ENCODE measurements around the gene MTO1. TPM values are rescaled to one million over a fixed set of nuclear protein-coding genes. Genes with fewer than 3 reads are reported as not detected.
"Not testable (repeated sequence)": the region's sequence is repeated elsewhere in the genome, so short reads cannot be mapped to it uniquely, and the experiment has no call there.

MTO1 gene
- total RNA-seq, 2 donors from 2014 or later: 16.1 to 22.6 TPM

DNA sequence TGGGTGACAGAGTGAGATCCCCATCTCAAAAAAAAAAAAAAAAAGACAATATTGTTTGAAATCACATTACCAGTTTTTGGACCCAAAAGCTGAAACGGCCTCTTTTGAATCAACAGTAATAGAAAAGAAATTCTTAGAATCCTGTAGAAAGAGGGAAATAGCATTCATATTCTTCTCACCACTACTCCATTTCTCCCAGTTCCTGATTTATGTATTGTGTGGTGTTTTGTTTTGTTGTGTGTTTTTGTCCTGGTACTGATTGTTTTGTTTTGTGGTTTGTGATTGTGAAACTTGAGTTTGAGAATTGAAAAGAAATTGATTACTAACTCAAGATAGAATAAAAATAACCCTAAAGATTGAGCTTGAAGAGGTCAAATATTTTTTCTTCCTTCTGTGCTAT is 85.5 kb downstream of the MTO1 start:
- Histone ChIP-seq H3K27ac (no peak overlapping the region), H3K9me3 (no peaks in the 10 kb centered on the region), H3K4me3 (no peak overlapping the region), H3K36me3 (no peaks in the 10 kb centered on the region), H3K27me3 (no peaks in the 10 kb centered on the region), H3K4me1 (no peaks in the 10 kb centered on the region)
- TF ChIP-seq CTCF (IDR thresholded peaks at IDR 0.05): no peak
- no peak for DNase-seq (ENCODE audit: low spot score)

- Histone ChIP-seq H3K9me3 (no peaks in the 10 kb centered on the region), H3K4me3 (no peak overlapping the region), H3K4me1 (no peaks in the 10 kb centered on the region), H3K27ac (no peak overlapping the region), H3K27me3 (no peaks in the 10 kb centered on the region), H3K36me3 (no peaks in the 10 kb centered on the region)
- no peak for DNase-seq (ENCODE audit: low spot score)
- TF ChIP-seq CTCF (IDR thresholded peaks at IDR 0.05): no peak
Measured at GRCh38 chr6:73548458-73549446, 87.2 kb downstream of the MTO1 start.

DNA sequence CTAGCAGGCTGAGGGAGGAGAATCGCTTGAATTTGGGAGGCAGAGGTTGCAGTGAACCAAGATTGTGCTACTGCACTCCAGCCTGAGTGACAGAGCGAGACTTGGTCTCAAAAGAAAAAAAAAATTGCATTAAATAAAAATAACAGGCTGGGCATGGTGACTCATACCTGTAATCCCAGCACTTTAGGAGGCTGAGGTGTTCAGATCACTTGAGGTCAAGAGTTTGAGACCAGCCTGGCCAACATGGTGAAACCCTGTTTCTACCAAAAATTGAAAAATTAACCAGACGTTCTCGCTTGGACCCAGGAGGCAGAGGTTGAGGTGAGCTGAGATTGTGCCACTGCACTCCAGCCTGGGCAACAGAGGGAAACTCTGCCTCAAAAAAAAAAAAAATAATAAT is 89.6 kb downstream of the MTO1 start:
- not testable (repeated sequence) for H3K36me3 ChIP-seq; H3K27me3 ChIP-seq; H3K4me3 ChIP-seq; H3K4me1 ChIP-seq; DNase-seq (ENCODE audit: low spot score); H3K27ac ChIP-seq; H3K9me3 ChIP-seq

GRCh38 chr6:73555380-73555949 is 93.9 kb downstream of the MTO1 start:
- not testable (repeated sequence) for H3K4me1 ChIP-seq; H3K27me3 ChIP-seq; H3K9me3 ChIP-seq; H3K36me3 ChIP-seq; H3K4me3 ChIP-seq; H3K27ac ChIP-seq; DNase-seq (ENCODE audit: low spot score)

DNA sequence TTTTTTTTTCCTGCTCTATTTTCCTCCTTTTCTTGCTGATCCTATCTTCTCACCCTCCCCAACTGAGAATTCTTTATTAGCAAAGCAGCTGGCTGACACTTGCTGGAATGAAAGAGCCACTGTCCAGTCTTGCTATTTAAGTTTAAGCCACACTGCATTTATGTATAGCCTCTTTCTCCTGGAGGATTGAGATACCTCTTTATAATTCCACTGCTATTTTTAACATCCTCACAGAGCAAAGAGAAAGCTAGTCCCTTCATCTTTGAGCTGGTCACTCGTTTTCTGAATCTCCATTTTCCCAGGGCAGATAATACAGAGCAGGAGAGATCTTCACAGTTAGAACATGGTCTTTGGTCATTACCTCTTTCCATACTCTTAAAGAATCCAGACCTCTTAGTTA is 95.3 kb downstream of the MTO1 start:
- Histone ChIP-seq H3K27me3 (no peaks in the 10 kb centered on the region), H3K4me1 (no peaks in the 10 kb centered on the region), H3K9me3 (no peaks in the 10 kb centered on the region), H3K27ac (no peak overlapping the region), H3K4me3 (no peak overlapping the region), H3K36me3 (no peaks in the 10 kb centered on the region)
- no peak for DNase-seq (ENCODE audit: low spot score)
- no peak for TF ChIP-seq CTCF (IDR thresholded peaks at IDR 0.05)

Other genes with a start within 250 kb of the MTO1 start
- gene KHDC1L, start 236.2 kb upstream of the MTO1 start, total RNA-seq: not detected
- 1 to 10 TPM; 1.8 to 4.8 TPM for gene KHDC1, start 198.5 kb upstream of the MTO1 start, total RNA-seq
- not detected for gene DPPA5, start 107.5 kb upstream of the MTO1 start, total RNA-seq
- not detected for gene KHDC3L, start 99.1 kb upstream of the MTO1 start, total RNA-seq
- not detected for gene OOEP, start 91.8 kb upstream of the MTO1 start, total RNA-seq
- gene DDX43, start 66.9 kb upstream of the MTO1 start, total RNA-seq: under 1 TPM; 0.51 to 0.85 TPM
- 1 to 10 TPM; 1.4 to 1.7 TPM for gene CGAS, start 9.4 kb upstream of the MTO1 start, total RNA-seq
- 1,000 to 10,000 TPM; 4,165 to 5,616 TPM for gene EEF1A1, start 59.3 kb downstream of the MTO1 start, total RNA-seq
- gene SLC17A5, start 192.3 kb downstream of the MTO1 start, total RNA-seq: 10 to 100 TPM; 10.2 to 11.8 TPM
- 10 to 100 TPM; 18.7 to 30.1 TPM for gene CD109, start 234.5 kb downstream of the MTO1 start, total RNA-seq

All from right atrium auricular region (tissue), 2 donors.